Duodenal mucosa (tissue), 2 donors: ENCODE measurements around the gene CES4A.
"Not testable (repeated sequence)": the region's sequence is repeated elsewhere in the genome, so short reads cannot be mapped to it uniquely, and the experiment has no call there.

ENCODE experiments used
- H3K27ac ChIP-seq: one replicate; pipeline ENCODE4 v1.7.0; 2013; ENCODE audit warnings: low read depth, low read length
- H3K27me3 ChIP-seq, 2 donors: one replicate each; pipeline ENCODE4 v1.7.0; 2013; ENCODE audit warnings: low read length in 2 of 2, control low read depth in 1 of 2; ENCODE audit not compliant: insufficient read depth in 2 of 2, control insufficient read depth in 1 of 2
- H3K36me3 ChIP-seq, 2 donors: one replicate each; pipeline ENCODE4 v1.7.0; 2013; ENCODE audit warnings: low read length in 2 of 2, control low read depth in 1 of 2; ENCODE audit not compliant: insufficient read depth in 2 of 2, control insufficient read depth in 1 of 2
- H3K4me1 ChIP-seq, 2 donors: one replicate each; pipeline ENCODE4 v1.7.0; 2013; ENCODE audit warnings: low read length in 2 of 2, control low read depth in 1 of 2; ENCODE audit not compliant: insufficient read depth in 2 of 2, control insufficient read depth in 1 of 2
- H3K4me3 ChIP-seq, 2 donors: one replicate each; pipeline ENCODE4 v1.7.0; 2013; ENCODE audit warnings: low read length in 2 of 2, low read depth in 1 of 2
- H3K9ac ChIP-seq, 2 donors: one replicate each; pipeline ENCODE4 v1.7.0; 2013; ENCODE audit warnings: low read length in 2 of 2, low read depth in 1 of 2
- H3K9me3 ChIP-seq, 2 donors: one replicate each; pipeline ENCODE4 v1.7.0; 2013; ENCODE audit warnings: low read length in 2 of 2, control low read depth in 1 of 2; ENCODE audit not compliant: control insufficient read depth in 1 of 2

The CES4A gene

DNA sequence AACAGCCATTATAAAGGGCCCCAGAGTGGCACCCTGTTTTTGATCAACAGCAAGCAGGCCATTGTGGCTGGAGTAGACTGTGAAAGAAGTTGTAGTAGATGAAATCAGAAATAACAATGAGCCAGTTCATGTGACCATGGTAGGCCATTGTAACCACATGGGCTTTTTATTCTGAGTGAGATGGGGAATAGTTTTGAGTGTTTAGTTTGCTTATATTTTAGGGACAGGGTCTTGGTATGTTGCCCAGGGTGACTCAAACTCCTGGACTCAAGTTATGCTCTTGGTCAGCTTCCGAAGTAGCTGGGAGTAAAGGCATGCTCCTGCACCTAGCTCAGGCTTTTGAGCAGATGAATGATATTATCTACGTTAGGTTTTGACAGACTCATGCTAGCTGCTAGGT lies 52.5 kb downstream of the CES4A start:
- H3K27ac ChIP-seq = no peak overlapping the region
- H3K9me3 ChIP-seq = no peaks in the 10 kb centered on the region
- H3K4me3 ChIP-seq = no peak overlapping the region
- peaks cover 0 to 29% of the 10 kb centered on the region in 2 donors for H3K36me3 ChIP-seq
- no peaks in the 10 kb centered on the region for H3K4me1 ChIP-seq
- H3K27me3 ChIP-seq = no peaks in the 10 kb centered on the region
- H3K9ac ChIP-seq = no peak overlapping the region

DNA sequence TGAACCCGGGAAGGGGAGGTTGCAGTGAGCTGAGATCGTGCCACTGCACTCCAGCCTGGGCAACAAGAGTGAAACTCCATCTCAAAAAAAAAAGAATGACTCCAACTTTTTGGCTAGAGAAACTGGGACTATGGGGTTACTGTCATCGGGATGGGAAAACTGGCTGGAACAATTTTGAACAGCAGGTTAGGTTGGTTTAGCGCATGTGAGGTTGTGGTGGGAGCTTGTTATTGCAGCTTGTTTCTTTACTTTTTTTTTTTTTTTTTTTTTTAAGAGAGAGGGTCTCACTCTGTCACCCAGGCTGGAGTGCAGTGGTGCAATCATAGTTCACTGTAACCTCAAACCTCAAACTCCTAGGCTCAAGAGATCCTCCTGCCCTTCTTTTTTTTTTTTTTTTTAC lies 53.1 kb downstream of the CES4A start:
- not testable (repeated sequence) for H3K4me3 ChIP-seq, H3K4me1 ChIP-seq, H3K9ac ChIP-seq, H3K27me3 ChIP-seq, H3K9me3 ChIP-seq, H3K27ac ChIP-seq
- peaks cover 0 to 29% of the 10 kb centered on the region in 2 donors for H3K36me3 ChIP-seq

DNA sequence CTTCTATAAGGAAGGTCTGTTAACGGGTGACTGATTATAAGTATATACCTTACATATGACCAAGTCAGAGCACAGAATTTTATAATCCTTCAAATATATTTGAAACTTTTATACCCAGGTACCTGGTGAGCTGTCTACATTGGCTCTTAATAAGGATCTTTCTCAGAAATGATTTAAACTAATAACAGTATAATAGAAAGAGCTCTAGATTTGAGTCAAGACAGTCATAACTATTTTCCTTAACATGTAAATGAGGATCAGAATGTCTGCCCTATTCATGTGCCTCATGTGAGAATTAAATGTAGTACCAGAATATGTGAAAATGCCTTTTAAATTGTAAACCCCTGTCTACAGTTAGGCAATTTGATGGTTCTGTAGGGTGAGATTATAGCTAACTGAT lies 55.0 kb downstream of the CES4A start:
- Histone ChIP-seq H3K4me3 (no peak overlapping the region), H3K9ac (no peak overlapping the region), H3K4me1 (no peaks in the 10 kb centered on the region), H3K27me3 (no peaks in the 10 kb centered on the region), H3K9me3 (no peaks in the 10 kb centered on the region), H3K36me3 (peaks cover 0 to 29% of the 10 kb centered on the region in 2 donors), H3K27ac (no peak overlapping the region)

DNA sequence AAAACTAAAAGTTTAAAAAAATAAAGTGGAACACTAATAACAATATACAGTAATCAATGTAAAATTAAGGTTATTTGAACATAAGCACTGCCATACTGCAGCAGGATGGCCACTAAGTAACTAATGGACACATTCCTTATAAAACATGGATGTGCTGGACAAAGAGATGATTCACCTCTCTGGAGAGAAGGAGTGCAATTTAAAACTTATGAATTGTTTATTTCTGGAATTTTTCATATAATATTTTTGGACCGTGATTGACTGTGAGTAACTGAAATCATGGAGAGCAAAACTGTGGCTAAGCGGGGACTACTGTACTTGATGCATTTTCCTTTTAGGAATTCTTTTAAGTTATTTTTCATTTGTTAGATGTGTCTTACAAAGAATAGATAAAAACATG lies 62.4 kb downstream of the CES4A start:
- Histone ChIP-seq H3K4me1 (peaks cover 0 to 3% of the 10 kb centered on the region in 2 donors), H3K9ac (no peak overlapping the region), H3K36me3 (no peaks in the 10 kb centered on the region), H3K4me3 (no peak overlapping the region), H3K27me3 (no peaks in the 10 kb centered on the region), H3K27ac (no peak overlapping the region), H3K9me3 (no peaks in the 10 kb centered on the region)

DNA sequence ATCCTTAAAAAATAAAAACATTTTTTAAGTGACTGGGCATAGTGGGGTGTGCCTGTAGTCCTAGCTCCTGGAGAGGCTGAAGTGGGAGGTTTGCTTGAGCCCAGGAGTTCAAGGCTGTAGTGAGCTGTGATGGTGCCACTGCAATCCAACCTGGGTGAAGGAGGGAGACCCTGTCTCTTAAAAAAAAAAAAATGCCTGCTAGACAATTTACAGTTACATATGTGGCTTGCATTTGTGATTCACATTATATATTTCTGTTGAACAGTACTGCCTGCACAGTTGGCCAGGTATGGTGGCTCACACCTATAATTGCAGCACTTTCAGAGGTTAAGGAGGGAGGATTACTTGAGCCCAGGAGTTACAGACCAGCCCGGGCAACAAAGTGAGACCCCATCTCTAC lies 64.0 kb downstream of the CES4A start:
- no peak overlapping the region for H3K27ac ChIP-seq
- H3K9ac ChIP-seq = no peak overlapping the region
- no peak overlapping the region for H3K4me3 ChIP-seq
- no peaks in the 10 kb centered on the region for H3K9me3 ChIP-seq
- peaks cover 0 to 3% of the 10 kb centered on the region in 2 donors for H3K36me3 ChIP-seq
- H3K27me3 ChIP-seq = no peaks in the 10 kb centered on the region
- H3K4me1 ChIP-seq = peaks cover 3 to 4% of the 10 kb centered on the region in 2 donors

DNA sequence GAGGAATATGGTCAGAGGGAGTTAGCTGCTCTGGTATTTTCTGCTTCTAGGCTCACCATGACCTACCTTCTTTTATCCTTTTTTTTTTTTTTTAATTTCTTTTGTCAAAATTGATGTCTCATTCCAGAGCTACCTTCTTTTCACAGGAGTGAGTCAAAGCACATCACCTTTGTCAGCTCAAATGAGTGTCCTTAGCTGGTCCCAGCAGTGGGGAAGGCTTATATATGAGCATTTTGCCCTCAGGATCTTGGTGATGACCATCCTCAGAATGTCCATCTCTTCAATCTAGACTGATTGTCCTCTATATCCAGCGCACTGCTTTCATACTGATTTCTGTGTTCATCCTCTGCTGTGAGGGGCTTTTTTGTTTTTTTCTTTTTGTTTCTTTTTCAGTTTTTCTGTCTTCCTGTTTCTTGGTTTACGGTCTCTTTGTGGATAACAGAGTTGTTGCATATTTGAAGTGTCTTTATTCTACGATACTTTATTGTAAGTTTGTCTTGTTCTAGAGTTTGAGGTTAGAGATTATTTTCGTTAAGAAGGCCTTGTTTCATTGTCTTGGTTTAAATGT lies 65.5 kb downstream of the CES4A start:
- Histone ChIP-seq H3K27ac (no peak overlapping the region), H3K4me1 (peaks cover 3 to 4% of the 10 kb centered on the region in 2 donors), H3K4me3 (no peak overlapping the region), H3K9me3 (no peaks in the 10 kb centered on the region), H3K27me3 (no peaks in the 10 kb centered on the region), H3K9ac (no peak overlapping the region), H3K36me3 (peaks cover 0 to 3% of the 10 kb centered on the region in 2 donors)

DNA sequence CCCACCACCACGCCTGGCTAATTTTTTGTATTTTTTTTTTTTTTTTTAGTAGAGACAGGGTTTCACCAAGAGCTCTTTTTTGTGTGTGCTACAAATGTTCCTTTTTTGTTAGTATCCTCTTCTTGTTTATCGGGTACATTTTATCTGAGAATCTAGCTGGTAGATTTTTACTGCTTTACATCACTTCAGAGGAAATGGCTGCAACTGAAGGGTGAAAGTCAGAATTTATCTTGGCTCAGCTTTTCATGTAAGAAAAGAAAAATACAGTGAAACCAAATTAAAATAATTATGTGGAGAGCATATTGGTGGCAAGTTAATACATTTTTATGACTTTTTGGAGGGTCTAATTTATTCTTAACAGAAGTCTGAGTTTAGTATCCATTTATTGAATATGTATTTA lies 66.5 kb downstream of the CES4A start:
- no peak overlapping the region for H3K27ac ChIP-seq
- peaks cover 0 to 3% of the 10 kb centered on the region in 2 donors for H3K36me3 ChIP-seq
- no peak overlapping the region for H3K9ac ChIP-seq
- H3K4me1 ChIP-seq = peaks cover 3 to 4% of the 10 kb centered on the region in 2 donors
- no peaks in the 10 kb centered on the region for H3K9me3 ChIP-seq
- no peak overlapping the region for H3K4me3 ChIP-seq
- no peaks in the 10 kb centered on the region for H3K27me3 ChIP-seq

DNA sequence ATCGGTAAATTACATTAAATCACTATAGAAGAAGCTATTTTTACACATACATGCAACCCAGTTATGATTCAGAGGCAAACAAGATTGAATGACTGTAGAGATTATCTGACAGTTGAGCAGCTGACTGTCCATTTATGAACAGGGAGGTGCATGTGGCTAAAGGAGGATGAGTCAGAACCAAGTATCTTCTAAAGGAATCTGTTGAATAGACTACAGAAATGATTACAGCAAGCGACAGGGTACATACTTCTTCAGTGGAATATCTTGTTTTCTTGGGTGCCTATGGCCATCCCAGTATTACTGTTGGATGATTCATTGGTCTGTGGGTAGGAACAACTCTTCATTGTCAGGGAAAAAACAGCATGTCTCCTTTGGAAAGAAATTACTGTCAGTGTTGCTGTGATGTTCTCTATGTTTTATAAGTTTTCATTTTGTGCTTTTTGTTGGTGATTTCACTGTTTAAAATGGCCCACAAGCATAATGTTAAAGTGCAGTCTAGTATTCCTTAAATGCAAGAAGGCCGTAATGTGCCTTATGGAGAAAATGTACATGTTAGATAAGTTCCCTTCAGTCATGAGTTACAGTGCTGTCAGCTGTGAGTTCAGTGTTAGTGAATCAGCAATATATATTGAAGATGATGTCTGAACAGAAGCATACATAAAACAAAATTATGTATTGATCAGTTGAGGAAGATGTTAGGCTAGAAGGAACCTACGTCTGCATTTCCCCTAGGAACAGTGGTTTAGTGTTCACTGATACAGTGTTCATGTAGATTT lies 67.5 kb downstream of the CES4A start:
- Histone ChIP-seq H3K36me3 (peaks cover 0 to 3% of the 10 kb centered on the region in 2 donors), H3K27me3 (no peaks in the 10 kb centered on the region), H3K9ac (no peak overlapping the region), H3K9me3 (no peaks in the 10 kb centered on the region), H3K27ac (no peak overlapping the region), H3K4me3 (no peak overlapping the region), H3K4me1 (peaks cover 3 to 4% of the 10 kb centered on the region in 2 donors)
